Vagina (tissue), 2 donors: ENCODE results near the gene SV2B.

Experiments used
- POLR2A ChIP-seq, 2 donors: fragments of 450-650 bp; IDR thresholded peaks; one replicate each; pipeline ENCODE4 v1.6.1; 2017; ENCODE audit warnings: antibody characterized with exemption in 2 of 2, mild to moderate bottlenecking in 2 of 2, moderate library complexity in 2 of 2
- POLR2AphosphoS5 ChIP-seq, 2 donors: sonication (generic); formaldehyde crosslinking; IDR thresholded peaks; one replicate each; pipeline ENCODE4 v1.9.0; 2017; ENCODE audit warnings: antibody characterized with exemption in 2 of 2, mild to moderate bottlenecking in 2 of 2, low read depth in 1 of 2; ENCODE audit not compliant: insufficient read depth in 1 of 2
- TF ChIP-seq, protein P1 (sequence below), 3 experiments: fragments of 450-650 bp in 2 of 3; fragments of 200-600 bp in 1 of 3; sonication (generic) in 1 of 3; IDR thresholded peaks; one replicate each; pipeline ENCODE4 v1.5.1; 2017 to 2019; ENCODE audit warnings: antibody characterized with exemption in 3 of 3, mild to moderate bottlenecking in 2 of 3, moderate library complexity in 2 of 3

DNA sequence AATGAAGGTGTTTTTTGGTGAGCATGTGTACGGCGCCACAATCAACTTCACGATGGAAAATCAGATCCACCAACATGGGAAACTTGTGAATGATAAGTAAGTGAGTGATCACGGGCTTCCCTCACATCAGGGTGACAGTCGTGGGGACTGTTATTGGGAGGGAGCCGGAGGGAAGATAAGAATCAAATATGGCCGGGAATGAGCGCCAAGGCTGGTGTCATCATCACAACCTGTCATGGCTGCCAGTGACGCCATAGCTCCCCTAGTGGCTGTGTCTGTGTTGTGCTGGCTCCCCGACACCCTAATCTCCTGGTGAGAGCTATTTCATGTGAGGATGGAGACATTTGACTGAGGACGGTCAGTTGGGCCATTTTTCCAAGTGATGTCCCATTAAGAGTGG, 168.5 kb downstream of the SV2B start:
- TF ChIP-seq POLR2A (IDR thresholded peaks at IDR 0.05) (no peak), POLR2AphosphoS5 (IDR thresholded peaks at IDR 0.05; ENCODE audit: insufficient read depth in 1 of 2, low read depth in 1 of 2) (no peak)
- TF ChIP-seq, protein P1, sequence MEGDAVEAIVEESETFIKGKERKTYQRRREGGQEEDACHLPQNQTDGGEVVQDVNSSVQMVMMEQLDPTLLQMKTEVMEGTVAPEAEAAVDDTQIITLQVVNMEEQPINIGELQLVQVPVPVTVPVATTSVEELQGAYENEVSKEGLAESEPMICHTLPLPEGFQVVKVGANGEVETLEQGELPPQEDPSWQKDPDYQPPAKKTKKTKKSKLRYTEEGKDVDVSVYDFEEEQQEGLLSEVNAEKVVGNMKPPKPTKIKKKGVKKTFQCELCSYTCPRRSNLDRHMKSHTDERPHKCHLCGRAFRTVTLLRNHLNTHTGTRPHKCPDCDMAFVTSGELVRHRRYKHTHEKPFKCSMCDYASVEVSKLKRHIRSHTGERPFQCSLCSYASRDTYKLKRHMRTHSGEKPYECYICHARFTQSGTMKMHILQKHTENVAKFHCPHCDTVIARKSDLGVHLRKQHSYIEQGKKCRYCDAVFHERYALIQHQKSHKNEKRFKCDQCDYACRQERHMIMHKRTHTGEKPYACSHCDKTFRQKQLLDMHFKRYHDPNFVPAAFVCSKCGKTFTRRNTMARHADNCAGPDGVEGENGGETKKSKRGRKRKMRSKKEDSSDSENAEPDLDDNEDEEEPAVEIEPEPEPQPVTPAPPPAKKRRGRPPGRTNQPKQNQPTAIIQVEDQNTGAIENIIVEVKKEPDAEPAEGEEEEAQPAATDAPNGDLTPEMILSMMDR (IDR thresholded peaks at IDR 0.05): no peak
